Glutamatergic neuron (in vitro differentiated cells): ENCODE measurements around the gene ITGBL1. TPM values are rescaled to one million over a fixed set of nuclear protein-coding genes. Genes with fewer than 3 reads are reported as not detected.

ENCODE experiments used
- DNase-seq: peaks from one replicate; pipeline ENCODE4 v3.0.0; 2022
- H3K27ac Mint-ChIP-seq: one replicate; pipeline ENCODE4 v1.8.0; 2020; ENCODE audit warnings: mild to moderate bottlenecking, mixed read lengths, inconsistent platforms; ENCODE audit not compliant: unreplicated experiment
- H3K27me3 Mint-ChIP-seq: one replicate; pipeline ENCODE4 v1.8.0; 2020; ENCODE audit warnings: mild to moderate bottlenecking, moderate library complexity, mixed read lengths, inconsistent platforms; ENCODE audit not compliant: unreplicated experiment
- H3K36me3 Mint-ChIP-seq: one replicate; pipeline ENCODE4 v1.8.0; 2020; ENCODE audit warnings: mild to moderate bottlenecking, mixed read lengths, inconsistent platforms; ENCODE audit not compliant: unreplicated experiment
- H3K4me1 Mint-ChIP-seq: one replicate; pipeline ENCODE4 v1.8.0; 2020; ENCODE audit warnings: mild to moderate bottlenecking, low read depth, mixed read lengths, inconsistent platforms; ENCODE audit not compliant: unreplicated experiment
- H3K4me3 Mint-ChIP-seq: one replicate; pipeline ENCODE4 v1.8.0; 2020; ENCODE audit warnings: mild to moderate bottlenecking, mixed read lengths, inconsistent platforms; ENCODE audit not compliant: unreplicated experiment
- H3K9me3 Mint-ChIP-seq: one replicate; pipeline ENCODE4 v1.8.0; 2020; ENCODE audit warnings: mild to moderate bottlenecking, moderate library complexity, mixed read lengths, inconsistent platforms; ENCODE audit not compliant: unreplicated experiment
- CTCF ChIP-seq: fragments of 200-600 bp; sonication (generic); IDR thresholded peaks from one replicate; pipeline ENCODE4 v1.5.0; 2021; ENCODE audit not compliant: partially characterized antibody, unreplicated experiment
- total RNA-seq: library from RNA; stranded (reverse); fragmentation: NEBNext Ultra II Directional; extraction: Animal tissue kit (Norgen Biotek cat#: 25700); gene quantifications from one replicate; pipeline ENCODE4 v1.2.1, GENCODE V29; 2021; ENCODE audit not compliant: unreplicated experiment

ITGBL1 gene
- total RNA-seq, 1 donor from 2014 or later, result not detected

- Mint-ChIP-seq H3K27ac (no peak overlapping the region), H3K36me3 (peaks cover 6% of the 10 kb centered on the region), H3K4me3 (no peak overlapping the region), H3K4me1 (no peaks in the 10 kb centered on the region), H3K9me3 (peaks cover 1% of the 10 kb centered on the region), H3K27me3 (no peaks in the 10 kb centered on the region)
- no peak for TF ChIP-seq CTCF
- no peak for DNase-seq
These were observed 144.3 kb downstream of the ITGBL1 start for GRCh38 chr13:101596803-101597202.

- Mint-ChIP-seq H3K4me1 (no peaks in the 10 kb centered on the region), H3K27me3 (no peaks in the 10 kb centered on the region), H3K9me3 (peaks cover 1% of the 10 kb centered on the region), H3K36me3 (no peaks in the 10 kb centered on the region), H3K27ac (no peak overlapping the region), H3K4me3 (no peak overlapping the region)
- no peak for DNase-seq
- no peak for TF ChIP-seq CTCF
These were observed 159.3 kb downstream of the ITGBL1 start for GRCh38 chr13:101611491-101612475.

GRCh38 chr13:101612735-101613134 is 160.3 kb downstream of the ITGBL1 start:
- no peak overlapping the region for H3K4me3 Mint-ChIP-seq
- H3K27me3 Mint-ChIP-seq, result no peaks in the 10 kb centered on the region
- TF ChIP-seq CTCF, result no peak
- no peaks in the 10 kb centered on the region for H3K4me1 Mint-ChIP-seq
- H3K27ac Mint-ChIP-seq, result no peak overlapping the region
- DNase-seq, result no peak
- no peaks in the 10 kb centered on the region for H3K36me3 Mint-ChIP-seq
- peaks cover 1% of the 10 kb centered on the region for H3K9me3 Mint-ChIP-seq

- Mint-ChIP-seq H3K36me3 (no peaks in the 10 kb centered on the region), H3K27ac (no peak overlapping the region), H3K9me3 (peaks cover 1% of the 10 kb centered on the region), H3K4me1 (no peaks in the 10 kb centered on the region), H3K4me3 (no peak overlapping the region), H3K27me3 (no peaks in the 10 kb centered on the region)
- DNase-seq, result no peak
- TF ChIP-seq CTCF, result no peak
These were observed 162.0 kb downstream of the ITGBL1 start for GRCh38 chr13:101614491-101614890.
